Measurements from ENCODE around the gene PRELP.

DNA sequence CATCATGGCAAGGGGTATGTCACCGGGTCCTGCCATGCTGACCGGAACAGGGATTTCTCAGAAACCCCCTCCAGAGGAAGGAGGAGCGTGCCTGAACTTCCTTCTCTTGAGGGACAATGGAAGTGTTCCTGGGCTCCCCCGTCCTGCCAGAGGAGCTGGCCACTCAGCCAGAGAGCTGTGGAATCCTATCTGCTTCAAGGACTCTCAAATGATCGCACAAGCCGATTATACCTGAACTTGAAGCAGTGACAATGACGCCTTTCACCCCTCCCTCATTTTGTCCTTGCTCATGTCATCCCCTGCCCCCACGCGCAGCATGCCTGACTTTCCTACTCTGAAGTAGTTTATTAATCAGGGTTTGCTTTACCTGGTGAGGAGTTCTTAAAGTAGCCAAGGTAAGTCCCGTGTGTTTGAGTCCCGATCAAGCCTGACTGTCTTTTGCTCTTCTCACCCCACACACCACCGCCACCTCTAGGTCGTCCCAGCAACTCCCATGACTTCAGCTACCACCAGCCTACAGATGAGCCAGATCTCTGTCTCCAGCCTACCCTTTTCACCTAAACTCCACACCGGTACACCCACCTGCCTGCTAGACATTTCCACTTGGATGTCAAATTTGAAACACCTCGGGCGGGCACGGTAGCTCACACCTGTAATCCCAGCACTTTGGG is 25.0 kb upstream of the PRELP start:
- TF ChIP-seq, protein P1, sequence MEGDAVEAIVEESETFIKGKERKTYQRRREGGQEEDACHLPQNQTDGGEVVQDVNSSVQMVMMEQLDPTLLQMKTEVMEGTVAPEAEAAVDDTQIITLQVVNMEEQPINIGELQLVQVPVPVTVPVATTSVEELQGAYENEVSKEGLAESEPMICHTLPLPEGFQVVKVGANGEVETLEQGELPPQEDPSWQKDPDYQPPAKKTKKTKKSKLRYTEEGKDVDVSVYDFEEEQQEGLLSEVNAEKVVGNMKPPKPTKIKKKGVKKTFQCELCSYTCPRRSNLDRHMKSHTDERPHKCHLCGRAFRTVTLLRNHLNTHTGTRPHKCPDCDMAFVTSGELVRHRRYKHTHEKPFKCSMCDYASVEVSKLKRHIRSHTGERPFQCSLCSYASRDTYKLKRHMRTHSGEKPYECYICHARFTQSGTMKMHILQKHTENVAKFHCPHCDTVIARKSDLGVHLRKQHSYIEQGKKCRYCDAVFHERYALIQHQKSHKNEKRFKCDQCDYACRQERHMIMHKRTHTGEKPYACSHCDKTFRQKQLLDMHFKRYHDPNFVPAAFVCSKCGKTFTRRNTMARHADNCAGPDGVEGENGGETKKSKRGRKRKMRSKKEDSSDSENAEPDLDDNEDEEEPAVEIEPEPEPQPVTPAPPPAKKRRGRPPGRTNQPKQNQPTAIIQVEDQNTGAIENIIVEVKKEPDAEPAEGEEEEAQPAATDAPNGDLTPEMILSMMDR (IDR thresholded peaks at IDR 0.05): no peak
- TF ChIP-seq POLR2A (IDR thresholded peaks at IDR 0.05): no peak
- TF ChIP-seq POLR2AphosphoS5 (IDR thresholded peaks at IDR 0.05): no peak
